HG03439 (cell line): ENCODE results near the gene MYO15B.

Experiments
- ATAC-seq: cut with Tn5 transposase; IDR thresholded peaks from one replicate; pipeline ENCODE4 v1.9.1; 2021; ENCODE audit warnings: mild to moderate bottlenecking, moderate library complexity; ENCODE audit not compliant: unreplicated experiment

The MYO15B gene

DNA sequence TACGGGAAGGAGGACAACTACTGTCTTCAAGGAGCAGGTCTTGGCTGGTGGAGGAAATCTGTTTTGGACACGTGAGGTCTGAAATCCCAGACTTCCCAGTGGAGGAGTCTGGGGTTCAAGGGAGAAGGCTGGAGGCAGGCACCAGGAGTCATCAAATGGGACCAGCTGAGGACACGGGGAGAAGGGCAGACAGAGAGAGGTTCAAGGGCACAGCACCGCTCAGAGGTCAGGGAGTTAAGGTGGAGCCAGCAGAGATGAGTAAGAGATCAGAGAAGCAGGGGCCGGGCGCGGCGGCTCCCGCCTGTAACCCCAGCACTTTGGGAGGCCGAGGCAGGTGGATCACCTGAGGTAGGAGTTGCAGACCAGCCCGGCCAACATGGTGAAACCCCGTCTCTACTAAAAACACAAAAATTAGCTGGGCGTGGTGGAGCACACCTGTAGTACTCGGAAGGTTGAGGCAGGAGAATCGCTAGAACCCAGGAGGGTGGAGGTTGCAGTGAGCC is 35.2 kb downstream of the MYO15B start:
- no peak for ATAC-seq

DNA sequence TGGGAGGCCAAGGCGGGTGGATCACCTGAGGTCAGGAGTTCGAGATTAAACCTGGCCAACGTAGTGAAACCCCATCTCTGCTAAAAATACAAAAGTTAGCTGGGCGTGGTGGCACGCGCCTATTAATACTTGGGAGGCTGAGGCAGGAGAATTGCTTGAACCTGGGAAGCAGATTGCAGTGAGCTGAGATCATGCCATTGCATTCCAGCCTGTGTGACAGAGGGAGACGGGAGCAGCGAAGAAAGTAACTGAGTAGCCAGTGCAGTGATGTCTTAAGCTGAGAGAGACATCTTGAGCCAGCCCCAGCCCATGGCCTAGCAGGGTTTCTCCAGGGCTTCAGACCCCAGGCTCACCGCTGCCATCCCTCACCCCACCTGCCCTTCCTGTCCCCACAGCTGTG is 35.8 kb downstream of the MYO15B start:
- ATAC-seq, result no peak

DNA sequence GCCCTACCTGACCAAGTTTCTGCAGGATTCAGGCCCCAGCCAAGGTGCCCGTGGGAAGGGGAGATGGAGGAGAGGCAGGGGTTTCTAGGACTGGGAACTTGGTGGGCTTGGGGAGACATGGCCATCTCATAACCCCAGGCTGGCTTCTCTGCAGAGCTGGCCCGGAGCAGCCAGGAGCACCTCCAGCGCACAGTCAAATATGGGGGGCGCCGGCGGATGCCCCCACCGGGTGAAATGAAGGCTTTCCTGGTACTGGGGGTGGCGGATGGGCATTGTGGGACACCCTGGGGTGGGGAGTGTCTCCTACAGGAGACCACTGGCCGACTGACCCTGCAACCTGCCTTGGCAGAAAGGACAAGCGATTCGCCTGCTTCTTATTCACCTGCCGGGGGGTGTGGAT is 36.4 kb downstream of the MYO15B start:
- no peak for ATAC-seq

DNA sequence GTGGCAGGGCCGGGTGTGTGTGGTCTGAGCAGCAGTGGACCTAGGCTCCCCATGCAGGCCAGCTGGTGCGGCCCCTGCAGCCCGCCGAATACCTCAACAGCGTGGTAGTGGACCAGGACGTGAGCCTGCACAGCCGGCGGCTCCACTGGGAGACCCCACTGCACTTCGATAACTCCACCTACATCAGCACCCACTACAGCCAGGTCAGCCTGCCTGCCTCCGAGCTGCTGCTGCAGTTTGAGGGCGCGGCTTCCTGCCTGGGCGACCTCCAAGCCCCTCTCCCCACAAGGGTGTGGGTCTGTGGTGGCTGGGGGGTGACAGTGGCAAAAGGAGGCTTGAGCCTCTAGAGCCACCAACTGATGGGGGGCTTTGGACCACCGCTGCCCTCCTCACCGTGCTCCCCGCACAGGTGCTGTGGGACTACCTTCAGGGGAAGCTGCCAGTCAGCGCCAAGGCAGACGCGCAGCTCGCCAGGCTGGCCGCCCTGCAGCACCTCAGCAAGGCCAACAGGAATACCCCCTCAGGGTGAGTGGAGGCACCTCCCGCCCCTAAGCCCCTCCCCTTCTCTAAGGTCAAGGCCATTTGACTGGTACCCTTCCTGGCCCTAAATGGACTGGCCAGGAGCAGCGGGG is 37.2 kb downstream of the MYO15B start:
- ATAC-seq, result no peak

DNA sequence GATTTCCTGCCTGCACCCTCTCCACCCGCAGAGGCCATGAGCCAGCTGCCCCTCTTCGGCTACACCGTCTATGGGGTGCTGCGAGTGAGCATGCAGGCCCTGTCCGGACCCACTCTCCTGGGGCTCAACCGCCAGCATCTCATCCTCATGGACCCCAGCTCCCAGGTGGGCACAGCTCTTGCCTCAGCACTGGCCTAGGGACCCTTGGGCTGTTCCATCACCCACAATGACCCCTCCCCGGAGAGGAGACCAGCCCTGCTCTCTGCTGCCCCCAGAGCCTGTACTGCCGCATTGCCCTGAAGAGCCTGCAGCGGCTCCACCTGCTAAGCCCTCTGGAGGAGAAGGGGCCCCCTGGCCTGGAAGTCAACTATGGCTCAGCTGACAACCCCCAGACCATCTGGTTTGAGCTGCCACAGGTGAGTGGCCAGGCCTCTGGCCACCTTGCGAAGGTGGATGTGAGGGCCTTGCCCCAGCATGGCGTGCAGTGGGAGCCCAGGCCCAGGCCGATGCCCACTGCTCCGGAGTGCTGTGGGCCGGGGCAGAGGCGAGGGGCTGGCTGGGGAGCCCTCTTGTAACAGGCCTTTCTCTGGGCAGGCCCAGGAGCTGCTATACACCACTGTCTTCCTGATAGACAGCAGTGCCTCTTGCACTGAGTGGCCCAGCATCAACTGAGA is 38.4 kb downstream of the MYO15B start:
- no peak for ATAC-seq

DNA sequence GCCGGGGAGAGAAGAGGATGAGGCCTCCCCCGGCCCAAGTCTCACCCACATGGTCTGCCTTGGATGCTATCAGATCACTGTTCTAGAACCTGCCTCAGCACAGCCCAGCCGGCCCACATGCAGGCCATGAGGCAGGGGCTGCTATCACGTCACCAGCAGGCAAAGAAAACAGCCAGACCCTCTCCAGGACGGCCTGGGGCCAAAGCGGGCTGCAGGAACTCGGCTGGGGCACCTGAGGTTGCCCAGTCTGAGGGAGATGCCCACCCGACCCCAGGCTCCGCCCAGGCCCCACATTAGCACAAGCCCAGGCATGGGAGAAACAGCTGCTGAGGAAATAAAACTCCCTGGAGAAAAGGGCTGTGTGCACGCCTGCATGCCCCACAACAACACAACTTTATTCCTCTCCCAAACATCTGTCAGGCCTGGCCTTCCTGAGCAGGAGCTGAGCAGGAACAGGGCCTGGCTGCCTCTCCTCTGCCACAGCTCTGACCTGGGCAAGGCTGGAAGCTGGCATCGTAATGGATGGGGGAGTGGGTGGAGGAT is 39.0 kb downstream of the MYO15B start:
- no peak for ATAC-seq

DNA sequence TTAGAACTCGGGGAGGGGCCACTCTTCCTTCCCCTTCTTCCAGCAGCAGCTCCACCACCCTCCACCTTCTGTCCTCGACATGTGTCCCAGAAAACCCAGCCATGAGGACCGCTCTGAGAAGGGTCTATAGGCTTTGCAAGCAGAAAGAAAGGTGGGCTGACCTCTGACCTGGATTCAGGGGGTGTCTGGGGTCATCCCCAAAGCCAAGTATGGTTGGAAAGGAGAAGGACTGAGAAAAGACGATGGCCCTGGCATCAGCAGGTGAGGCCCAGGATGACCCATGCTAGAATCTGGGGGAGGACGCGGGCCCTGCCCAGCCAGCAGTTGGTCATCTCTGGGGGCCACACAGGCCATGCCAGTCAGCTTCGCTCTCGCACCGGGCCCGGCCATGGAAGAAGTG is 39.5 kb downstream of the MYO15B start:
- ATAC-seq, result no peak

DNA sequence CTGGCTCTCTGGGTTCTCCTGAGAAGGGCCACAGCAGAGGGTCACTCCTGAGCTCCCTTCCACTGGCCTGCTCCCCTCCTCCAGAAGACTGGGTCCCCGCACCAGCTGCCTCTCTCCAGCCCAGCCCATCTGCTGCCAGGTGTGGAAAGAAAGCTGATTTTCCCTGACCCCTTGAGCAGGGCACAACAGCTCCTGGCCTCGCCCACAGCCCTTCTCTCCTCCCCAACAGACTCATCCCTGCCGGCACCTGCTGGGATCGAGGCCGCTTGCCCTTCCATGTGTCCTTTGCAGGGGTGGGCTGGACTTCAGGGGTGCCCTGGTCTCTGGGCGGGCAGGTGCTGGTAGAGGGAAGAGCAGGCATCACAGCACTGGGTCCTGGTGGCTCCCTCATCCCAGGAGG is 40.8 kb downstream of the MYO15B start:
- no peak for ATAC-seq

DNA sequence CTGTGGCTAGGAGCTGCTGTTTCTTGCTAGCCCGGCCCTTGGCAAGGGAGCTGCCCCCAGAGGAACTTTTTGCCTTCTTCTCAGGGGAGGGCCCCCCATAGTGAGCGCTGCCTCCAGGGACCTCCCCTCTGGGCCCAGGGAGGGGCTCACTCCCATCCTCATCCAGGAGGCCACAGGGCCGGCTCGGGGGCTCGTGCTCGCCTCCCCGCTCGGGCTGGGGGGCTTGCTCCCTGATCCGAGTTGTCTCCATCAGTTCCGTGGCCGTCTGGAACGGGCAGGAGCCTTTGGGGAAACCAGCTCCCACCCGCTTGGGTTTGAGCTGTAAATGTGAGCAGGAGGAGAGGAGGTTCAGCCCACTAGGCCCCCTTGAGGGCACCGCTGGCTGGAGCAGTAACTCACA is 41.6 kb downstream of the MYO15B start:
- ATAC-seq, result no peak

DNA sequence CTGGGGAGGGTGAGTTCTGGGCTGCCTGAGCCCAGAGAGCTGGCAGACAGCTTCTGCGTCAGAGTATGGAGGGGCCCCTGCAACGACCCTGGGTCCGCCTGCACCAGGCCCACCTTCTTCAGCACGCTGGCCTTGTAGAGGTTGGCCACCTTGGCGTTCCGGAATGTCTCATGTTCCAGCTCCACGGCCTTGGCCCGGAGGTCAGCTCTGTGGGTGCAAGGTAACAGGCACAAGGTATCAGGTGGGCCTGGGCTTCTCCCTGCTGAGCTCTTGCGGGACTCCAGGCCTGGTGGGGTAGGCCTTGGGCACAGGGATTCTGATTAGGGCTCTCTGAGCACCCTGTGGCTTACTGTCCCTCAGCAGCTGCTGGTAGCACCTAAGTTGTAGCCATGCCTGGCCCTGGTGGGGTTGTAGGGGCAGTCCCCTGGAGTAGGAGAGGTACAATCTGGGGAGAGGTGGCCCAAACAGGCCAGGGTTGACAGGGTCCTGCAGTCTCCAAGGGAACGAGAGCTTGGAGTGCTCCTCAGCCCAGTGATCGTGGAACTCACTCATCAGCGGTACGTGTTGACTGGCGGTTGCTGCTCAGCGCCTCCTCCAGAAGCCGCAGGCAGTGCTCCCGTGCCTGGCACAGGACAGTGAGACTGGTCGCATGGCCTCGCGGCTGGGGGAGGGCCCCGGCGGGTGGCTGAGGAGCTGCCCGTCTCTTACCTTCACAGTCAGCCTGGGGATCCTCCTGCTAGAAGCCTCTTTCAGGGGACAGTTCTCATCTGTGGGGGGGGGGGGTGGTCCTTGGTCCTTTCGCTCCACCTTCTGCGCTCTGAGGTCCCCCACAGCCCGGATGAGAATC is 42.7 kb downstream of the MYO15B start:
- no peak for ATAC-seq

DNA sequence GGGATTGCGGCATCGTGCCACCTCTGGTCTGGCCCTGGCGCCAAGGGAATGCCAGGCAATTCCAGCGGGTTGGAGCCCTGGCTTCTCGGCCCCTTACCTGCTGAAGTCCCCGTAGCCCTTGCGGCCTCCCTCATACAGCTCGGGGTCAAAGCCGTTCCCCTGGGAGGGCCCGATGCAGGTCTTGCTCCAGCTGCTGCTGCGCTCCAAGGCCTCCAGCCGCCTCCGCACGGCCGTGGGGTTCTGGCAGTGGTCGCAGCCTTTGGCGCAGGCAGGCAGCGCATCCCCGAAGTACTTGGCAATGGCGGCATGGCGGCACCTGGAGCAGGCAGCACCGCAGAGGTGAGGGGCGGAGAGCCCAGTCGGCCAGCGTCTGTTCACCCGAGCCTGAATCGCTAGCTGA is 43.8 kb downstream of the MYO15B start:
- no peak for ATAC-seq

DNA sequence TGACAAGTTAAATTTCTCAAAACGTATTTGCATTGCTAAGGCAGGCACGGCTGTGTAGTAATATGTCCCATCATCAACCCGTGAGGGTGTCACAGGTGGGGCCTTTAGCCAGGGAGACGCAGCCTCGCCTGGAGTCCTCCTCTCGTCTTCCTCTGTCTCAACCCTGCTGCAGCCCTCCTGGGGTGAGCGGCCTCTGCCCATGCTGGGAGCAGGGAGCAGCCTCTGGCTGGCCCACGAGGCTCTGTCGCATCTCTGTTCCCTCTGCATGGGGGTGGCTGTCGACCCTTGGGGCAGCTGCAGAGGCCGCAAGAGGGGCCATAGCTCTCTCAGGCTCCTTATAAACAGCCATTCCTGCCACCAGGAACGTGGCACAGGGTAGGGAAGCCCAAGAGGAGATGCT is 44.8 kb downstream of the MYO15B start:
- no peak for ATAC-seq

DNA sequence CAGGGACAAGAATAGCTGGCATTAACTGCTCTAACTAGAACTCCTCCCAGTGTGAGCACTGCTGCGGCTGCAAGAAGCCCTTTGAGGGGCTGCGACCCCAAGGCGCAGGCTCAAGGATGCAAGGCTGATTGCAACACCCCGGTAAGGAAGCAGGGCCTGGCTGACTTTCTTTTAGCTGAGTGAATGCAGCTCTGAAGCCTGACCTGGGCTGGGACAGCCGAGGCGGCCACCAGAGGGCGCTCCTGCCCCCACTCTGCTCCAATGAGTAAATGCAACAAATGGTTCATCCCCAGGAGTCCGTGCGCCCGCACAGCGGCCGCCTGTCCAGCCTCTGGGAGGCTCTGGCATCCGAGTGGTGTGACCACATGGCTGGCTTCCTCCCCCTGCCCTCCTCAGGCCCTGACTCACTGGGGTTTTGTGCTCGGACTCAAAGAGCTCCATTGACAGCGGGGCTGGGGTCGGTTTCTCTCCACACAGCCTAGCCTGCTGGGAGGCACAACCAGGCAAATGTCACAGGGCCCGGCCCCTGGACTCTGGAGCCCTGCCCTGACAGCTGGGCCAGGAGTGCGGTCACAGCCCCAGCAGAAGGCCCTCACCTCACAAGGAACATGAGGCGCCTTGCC is 45.4 kb downstream of the MYO15B start, which contains the start of gene SMIM5:
TSS of gene SMIM5 (plus strand) at position 572 of the 623 bp plus-strand sequence. CDS start 6,768 bp downstream, outside the sequence.
- no peak for ATAC-seq

DNA sequence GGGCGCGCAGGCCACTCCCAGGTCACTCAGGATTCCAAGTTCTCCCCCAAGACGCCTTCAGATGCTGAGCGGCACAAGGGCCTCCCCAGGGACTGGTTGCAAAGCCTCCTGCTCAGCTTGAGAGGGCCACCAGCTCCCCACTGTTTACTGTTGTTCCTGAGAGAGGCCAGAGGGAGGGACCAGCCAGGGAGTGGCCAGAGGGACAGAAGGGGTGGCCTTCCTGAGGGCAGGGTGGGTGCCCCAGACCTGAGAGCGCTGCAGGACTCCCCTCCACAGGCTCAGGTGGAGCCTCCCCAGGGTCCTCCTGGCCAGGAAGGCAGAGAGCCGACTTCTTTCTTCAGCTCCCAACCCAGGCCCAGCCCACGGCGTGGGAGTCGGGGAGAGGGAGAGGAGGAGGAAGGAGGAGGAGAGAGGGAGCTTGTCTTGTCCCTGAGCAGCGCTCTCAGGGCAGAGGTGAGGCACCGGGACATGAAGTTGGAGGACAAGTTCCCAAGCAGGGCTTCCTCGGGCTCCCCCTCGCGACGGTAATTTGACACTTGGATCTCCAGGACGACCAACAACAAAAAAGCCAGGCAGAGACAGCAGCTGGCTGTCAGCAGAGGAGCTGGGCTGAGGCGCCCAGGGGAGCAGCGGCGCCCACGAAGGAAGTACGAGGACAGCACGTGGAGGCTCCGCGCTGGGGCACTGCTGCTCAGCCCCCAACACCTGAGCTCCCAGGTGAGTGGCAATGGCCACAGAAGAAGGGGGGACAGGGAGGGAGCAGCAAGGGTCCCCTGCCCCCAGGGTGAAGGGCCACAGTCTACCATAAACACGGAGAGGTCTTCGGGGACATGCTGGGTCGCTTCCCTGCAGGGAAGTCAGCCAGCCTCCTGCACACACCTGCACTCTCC is 46.1 kb downstream of the MYO15B start:
- no peak for ATAC-seq

DNA sequence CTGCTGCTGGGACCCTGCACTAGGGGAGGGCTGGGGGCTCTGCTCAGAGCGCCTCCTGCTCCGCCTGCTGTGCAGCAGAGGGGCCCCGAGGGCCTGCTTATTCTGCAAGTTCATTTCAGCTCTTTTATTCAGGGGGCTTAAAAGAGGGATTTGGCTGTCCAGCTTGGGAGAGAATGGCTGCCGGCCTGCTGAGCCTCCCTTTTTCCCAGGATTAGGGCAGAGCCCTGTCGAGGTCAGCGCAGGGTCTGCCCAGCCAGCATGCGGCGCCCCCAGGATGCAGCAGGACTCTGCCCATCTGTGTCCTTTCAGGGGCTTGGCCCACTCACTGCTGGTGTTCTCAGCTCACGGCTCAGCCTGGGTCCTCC is 46.8 kb downstream of the MYO15B start:
- no peak for ATAC-seq

DNA sequence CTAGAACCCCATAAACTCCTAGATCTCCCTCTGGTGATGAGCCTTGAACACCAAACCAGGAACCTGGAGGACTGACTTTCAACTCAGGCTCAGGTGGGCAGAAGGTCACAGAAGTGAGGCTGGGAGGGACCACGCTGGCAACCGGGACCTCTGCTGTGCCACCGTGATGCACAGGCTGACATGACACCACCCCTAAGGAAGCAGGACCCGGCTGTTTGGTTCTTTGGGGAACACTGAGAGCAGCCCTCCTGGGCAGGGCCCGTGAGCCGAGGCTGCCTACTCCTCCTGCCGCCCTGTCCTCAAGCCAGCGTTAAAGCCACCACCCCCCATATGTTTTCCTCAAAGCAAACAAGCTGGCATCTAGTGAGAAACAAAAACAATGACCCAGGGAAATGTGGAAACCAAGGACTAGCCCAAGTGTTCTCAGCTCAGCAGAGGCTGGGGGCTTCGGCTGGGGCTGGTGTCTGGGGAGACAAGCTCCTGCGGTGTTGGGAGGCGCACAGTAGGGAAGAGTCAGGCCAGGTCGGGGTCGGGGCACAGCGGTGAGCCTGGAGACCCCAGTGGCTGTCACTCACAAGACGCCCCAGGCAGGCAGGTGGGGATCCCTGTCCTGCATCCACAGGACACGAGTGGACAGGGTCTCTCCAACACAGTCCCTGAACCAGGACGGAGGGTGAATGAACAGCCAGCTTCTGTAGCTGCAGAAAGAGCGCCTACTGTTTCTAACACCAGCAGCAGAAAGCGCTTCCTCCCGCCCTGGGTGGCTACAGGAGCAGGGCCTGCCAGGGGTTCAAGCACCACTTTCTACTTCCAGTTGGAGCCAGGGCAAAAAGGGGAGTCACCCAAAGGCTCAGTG is 47.4 kb downstream of the MYO15B start:
- no peak for ATAC-seq

DNA sequence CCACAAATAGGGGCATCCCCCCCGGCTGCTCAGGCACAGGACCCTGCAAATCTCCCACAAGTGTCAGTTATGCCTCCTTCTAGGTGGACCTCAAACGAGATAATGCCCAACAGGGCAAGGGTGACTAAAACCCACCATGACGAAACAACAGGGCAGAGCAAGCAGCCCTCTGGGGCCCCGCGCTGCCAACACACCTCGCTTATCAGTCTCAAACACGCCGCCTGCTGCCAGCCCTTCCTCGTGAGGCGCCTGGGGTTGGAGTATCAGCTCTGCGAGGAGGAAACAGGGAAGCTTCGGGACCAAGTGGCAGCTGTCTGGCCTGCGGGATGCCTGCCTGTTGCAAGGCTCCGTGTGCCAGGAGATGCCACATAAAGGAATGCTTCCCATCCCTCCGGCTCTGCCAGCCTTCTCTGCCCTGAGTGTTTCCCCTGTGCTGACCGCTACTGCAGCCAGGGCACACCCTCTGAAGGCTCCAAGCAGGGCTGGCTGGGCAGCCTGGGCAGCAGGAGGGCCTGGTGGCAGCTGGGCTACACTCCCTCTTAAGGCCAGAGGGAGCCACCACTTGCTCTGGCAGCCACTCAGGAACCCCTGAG is 48.1 kb downstream of the MYO15B start:
- ATAC-seq, result no peak

DNA sequence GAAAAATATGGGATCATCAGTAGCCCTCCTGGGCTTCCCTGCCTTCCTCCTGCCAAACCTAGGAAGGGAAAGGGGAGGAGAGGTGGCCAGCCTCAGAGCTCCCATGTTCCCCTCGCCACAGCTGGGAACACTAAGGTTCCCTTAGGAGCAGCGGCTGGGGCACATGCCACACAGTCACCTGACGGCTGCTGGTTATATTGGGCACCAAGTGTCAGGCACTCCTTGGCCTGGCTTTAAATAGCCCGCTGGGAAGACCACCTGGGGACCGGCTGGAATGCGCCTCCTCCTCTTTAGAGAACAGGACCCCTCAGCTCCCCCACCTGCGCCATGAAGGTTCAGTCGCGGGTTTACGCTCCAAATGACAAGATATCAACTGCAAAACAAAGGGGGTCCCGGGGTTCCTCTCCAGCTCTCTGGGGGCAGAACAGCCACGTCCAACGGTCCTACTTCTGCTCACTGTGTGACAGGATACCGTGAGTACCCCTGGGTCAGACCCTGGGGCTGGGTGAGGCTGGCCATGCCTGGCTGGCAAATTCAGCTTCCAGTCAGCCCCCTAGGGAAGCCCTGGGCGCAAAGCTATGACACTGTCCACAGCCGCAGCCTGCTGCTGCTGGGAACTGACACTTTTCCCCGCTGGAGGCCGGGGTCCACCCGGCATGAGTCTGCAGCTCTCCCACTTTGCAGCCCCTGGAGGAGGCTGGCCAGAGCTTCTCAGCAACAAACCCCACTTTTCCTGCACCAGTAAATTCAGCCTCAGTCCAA is 49.0 kb downstream of the MYO15B start:
- ATAC-seq, result no peak
